ENCODE data around the gene GALNTL6. TPM values are rescaled to one million over a fixed set of nuclear protein-coding genes. Genes with fewer than 3 reads are reported as not detected.

Gene GALNTL6
- total RNA-seq, 1 experiment from 2014 or later, result not detected

GRCh38 chr4:172762895-172763294 is 949.7 kb downstream of the GALNTL6 start:
- no peaks in the 10 kb centered on the region for H4K20me1 ChIP-seq (ENCODE audit: control insufficient read depth, insufficient read depth, insufficient read length)
- no peak overlapping the region for H3K4me2 ChIP-seq (ENCODE audit: insufficient read depth, insufficient read length, low read length)
- no CpG with 5 or more reads among the region's 4 CpGs for WGBS (ENCODE audit: extremely low coverage, insufficient read length, low lambda C conversion rate)
- DNase-seq, result no peak
- H3K79me2 ChIP-seq (ENCODE audit: insufficient read depth, low read length), result no peaks in the 10 kb centered on the region; the same call in 1 of the 2 replicates
- no peak overlapping the region for H2BK120ac ChIP-seq (ENCODE audit: low read depth, low read length, poor library complexity, severe bottlenecking)
- H3K23ac ChIP-seq (ENCODE audit: insufficient read length, low read depth, low read length), result no peak overlapping the region
- Mint-ChIP-seq H3K36me3 (ENCODE audit: insufficient read depth in 1 of 3, low read depth in 3 of 3) (no peaks in the 10 kb centered on the region; a peak in 1 of 7 replicates), H3K4me3 (no peak overlapping the region), H3K9me3 (no peaks in the 10 kb centered on the region), H3K27me3 (ENCODE audit: low read depth) (no peaks in the 10 kb centered on the region), H3K27ac (no peak overlapping the region), H3K4me1 (peaks cover 7 to 10% of the 10 kb centered on the region in 2 experiments)
- H4K8ac ChIP-seq (replicated peaks; ENCODE audit: insufficient read length, low read depth, low read length), result no peak overlapping the region
- no peak overlapping the region for H2BK15ac ChIP-seq (ENCODE audit: low read depth, low read length)
- H2AFZ ChIP-seq (ENCODE audit: low read length), result no peak overlapping the region
- no peak overlapping the region for H3K14ac ChIP-seq (ENCODE audit: insufficient read depth, low read length)
- H3K4me1 ChIP-seq (ENCODE audit: insufficient read depth, low read length), result 0 out of 2 replicates have a peak, but pooled peaks cover 3% of the 10 kb centered on the region
- H3T11ph ChIP-seq (ENCODE audit: low read length), result no peak overlapping the region
- no peak overlapping the region for H2BK12ac ChIP-seq (ENCODE audit: insufficient read length, low read depth, low read length)
- no peak overlapping the region for H2BK5ac ChIP-seq (ENCODE audit: insufficient read length, low read length)
- H3K23me2 ChIP-seq (ENCODE audit: insufficient read length, low read depth, low read length, poor library complexity, severe bottlenecking), result no peaks in the 10 kb centered on the region
- no peak overlapping the region for H3K27ac ChIP-seq (ENCODE audit: insufficient read length, low read depth, low read length)
- no peaks in the 10 kb centered on the region for H3K9me3 ChIP-seq (ENCODE audit: control insufficient read depth, low read depth, low read length)
- no peak overlapping the region for H2BK20ac ChIP-seq (ENCODE audit: low read depth, low read length, poor library complexity, severe bottlenecking)
- no peak overlapping the region for H3K9ac ChIP-seq (ENCODE audit: extremely low read depth, insufficient read length, low read length)
- no peak overlapping the region for H2AK5ac ChIP-seq (ENCODE audit: insufficient read length, low read length)
- no peaks in the 10 kb centered on the region for H3K27me3 ChIP-seq (ENCODE audit: insufficient read depth, low read length)
- no peak overlapping the region for H4K91ac ChIP-seq (ENCODE audit: insufficient read length, low read depth, low read length)
- no peak overlapping the region for H3K4ac ChIP-seq (ENCODE audit: low read depth, low read length)
- H4K5ac ChIP-seq (ENCODE audit: insufficient read length, low read depth, low read length), result no peak overlapping the region
- H3K79me1 ChIP-seq (ENCODE audit: insufficient read depth, low read depth, low read length, poor library complexity, severe bottlenecking), result no peaks in the 10 kb centered on the region
- no peak overlapping the region for H3K56ac ChIP-seq (ENCODE audit: insufficient read length, low read depth, low read length)
- no peak overlapping the region for H3K18ac ChIP-seq (ENCODE audit: insufficient read length, low read depth, low read length)
- TF ChIP-seq CTCF (conservative IDR thresholded peaks at IDR 0.05), result no peak
